ENCODE results near the gene SNX17. TPM values are rescaled to one million over a fixed set of nuclear protein-coding genes. Genes with fewer than 3 reads are reported as not detected.

SNX17 gene, protein sequence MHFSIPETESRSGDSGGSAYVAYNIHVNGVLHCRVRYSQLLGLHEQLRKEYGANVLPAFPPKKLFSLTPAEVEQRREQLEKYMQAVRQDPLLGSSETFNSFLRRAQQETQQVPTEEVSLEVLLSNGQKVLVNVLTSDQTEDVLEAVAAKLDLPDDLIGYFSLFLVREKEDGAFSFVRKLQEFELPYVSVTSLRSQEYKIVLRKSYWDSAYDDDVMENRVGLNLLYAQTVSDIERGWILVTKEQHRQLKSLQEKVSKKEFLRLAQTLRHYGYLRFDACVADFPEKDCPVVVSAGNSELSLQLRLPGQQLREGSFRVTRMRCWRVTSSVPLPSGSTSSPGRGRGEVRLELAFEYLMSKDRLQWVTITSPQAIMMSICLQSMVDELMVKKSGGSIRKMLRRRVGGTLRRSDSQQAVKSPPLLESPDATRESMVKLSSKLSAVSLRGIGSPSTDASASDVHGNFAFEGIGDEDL
- 119 and 144 TPM in 2 replicates for total RNA-seq (2014; rRNA removed; shearing (Covaris generic))

DNA sequence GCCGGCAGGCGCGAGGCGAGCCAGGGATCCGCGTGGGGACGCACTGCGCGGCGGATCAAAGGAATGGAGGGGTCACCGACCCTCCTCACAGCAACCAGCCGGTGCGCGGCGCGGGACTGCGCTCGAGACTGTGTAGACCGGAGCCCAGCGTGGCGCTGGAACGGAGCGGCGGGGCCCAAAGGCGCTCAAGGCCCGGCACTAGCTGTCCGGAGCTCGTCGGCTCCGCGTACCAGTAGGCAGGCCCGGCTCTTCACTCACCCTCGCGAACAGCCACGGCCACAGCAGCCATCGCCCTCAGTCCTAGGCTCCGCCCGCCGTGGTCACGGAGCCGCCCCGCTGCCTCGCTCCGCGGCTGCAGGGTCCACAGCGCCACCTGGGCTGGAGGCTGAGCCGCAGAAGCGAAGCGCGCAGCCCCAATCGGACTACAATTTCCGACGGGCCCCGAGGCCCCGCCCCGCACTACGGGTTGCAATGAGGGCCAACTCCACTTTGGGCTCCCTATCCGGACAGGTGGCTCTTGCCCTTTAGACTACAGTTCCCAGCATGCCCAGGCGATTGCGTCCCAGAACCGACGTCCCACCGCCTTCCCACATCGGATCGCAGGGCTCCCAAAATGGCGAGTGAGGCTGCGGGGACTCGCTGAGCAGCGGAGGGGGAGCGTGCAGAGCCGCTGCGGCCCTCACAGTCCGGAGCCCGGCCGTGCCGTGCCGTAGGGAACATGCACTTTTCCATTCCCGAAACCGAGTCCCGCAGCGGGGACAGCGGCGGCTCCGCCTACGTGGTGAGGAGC, at the start of gene SNX17, which contains the start of gene EIF2B4:
Gene SNX17 (plus strand): TSS at position 591 of the 790 bp plus-strand sequence. CDS start 128 bp downstream, at position 719.
Gene EIF2B4 (minus strand): TSS at position 313 of the 790 bp plus-strand sequence. CDS start 24 bp downstream, at position 289.

DNA sequence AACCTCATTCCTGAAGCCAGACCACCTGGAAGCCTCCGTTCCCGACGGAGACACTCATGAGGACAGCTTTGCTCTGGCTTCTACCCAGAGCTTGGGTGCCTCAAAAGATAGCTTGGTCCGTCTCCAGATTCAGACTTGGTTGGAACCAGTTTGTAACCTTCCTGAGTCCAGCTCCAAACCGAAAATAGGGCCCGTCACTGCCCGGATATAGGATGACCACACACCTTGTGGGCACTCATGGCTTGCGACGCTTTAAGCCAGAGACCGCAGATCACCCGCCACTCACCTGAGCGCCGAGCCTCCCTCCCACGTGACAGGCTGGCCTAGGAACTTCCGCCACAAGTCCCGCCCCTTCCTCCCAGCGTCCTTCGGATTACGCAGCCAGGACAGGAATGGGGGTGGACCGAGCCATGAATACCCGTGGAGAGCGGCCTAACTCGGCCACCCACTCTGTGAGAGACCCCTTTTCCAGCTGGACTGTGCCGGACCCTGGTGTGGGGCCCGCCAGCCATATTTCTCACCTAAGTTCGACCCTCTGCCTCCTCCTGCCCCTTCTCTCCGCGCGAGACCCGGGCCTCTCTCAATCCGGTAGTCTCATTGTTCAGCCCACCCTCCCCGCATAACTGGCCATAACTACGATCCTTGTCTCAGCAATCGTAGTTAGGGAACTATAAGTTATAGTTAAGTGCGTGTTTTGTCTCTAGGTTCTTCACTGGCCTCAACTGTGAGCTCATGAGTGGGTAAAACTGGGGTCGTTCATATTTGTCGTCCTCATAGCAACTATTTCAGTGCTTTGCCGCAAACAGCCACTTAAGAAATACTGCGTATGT, 47.4 kb upstream of the SNX17 start, which contains the start of gene MPV17:
Gene MPV17 (minus strand): TSS at position 332 of the 830 bp plus-strand sequence. CDS start 580 bp downstream, outside the sequence.

DNA sequence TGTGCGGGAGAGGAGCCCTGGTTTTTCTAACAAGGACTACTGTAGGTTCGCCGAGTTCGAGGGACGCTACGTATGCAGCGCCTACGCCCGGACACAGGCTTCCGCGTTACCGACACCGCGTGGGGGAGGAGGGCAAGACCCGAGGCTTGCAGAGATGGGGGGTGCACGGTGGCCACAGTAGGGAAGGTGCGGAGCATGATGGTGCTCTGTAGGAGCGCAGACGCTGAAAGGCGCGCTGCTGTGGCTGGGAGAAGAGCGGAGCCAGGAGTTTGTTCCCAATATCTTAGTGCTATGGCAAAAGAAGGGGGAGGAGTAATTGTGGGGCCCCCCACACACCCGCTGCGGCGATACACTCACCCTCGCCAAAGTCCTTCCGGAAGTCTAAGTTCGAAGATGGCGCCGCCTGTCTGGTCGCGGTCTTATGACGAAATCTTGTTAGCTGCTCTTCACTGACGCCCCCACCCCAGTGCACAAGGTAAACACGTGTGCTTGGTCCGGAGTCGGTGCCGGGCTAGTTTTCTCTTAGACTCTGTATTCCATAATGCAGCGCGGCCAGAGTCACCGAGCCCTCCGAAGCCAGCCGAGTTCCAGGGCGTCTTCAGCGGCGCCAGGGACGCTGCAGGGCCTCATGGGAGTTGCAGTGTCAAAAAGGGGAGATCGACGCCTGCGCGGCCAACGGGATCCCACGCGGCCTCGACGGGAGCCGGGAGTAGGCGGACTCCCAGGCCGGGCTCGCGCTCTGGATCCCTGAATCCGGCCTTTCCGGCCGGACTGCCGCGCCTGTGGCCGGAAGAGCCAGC, 13.8 kb upstream of the SNX17 start, which contains the start of gene GTF3C2:
Gene GTF3C2 (minus strand): TSS at position 383 of the 800 bp plus-strand sequence. CDS start 13,210 bp downstream, outside the sequence.

DNA sequence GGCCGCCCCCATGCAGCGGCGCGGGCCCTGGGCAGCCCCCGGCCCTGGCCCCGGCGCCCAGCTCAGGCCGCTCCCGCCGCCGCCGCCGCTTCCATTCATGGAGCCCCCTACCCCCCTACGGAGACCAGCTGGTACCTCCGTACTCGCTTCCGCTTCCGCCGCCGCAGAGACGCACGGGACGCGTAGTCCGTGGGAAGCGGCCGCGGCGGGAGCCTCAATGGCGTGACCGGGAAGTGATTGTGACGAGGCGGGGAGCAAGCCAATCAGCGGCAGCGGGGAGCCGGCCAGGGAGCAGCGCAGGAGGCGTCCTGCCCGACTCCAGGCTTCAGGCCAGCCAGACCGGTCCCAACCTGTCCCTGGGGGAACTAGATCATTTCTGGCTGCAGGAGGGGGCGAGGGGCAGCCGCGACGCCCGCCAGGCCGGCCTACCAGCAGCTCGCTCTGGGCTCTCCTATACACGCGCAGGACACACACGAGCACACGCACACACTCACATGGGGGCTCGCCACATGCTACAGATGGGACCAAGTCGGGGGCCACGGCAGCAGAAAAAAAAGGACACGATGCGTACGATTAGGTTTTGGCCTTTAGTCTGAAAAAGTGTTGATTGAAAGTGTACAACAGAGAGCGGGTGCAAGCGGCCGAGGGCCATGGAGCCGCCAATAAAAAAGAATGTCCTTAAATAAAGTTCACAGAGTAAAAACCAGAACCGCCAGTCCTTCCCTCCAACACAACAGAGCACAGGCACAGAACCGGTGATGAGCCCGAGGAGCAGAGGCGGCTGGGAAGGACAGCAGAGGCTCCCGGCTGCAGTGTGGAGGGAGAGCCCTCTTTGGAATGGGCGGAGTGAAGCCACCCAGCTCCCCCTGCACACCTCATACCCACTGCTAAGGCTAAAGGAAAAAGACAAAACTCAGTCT, 10.5 kb downstream of the SNX17 start, which contains the start of gene ZNF513:
Gene ZNF513 (minus strand): TSS at position 109 of the 920 bp plus-strand sequence. CDS start 208 bp downstream, outside the sequence.

DNA sequence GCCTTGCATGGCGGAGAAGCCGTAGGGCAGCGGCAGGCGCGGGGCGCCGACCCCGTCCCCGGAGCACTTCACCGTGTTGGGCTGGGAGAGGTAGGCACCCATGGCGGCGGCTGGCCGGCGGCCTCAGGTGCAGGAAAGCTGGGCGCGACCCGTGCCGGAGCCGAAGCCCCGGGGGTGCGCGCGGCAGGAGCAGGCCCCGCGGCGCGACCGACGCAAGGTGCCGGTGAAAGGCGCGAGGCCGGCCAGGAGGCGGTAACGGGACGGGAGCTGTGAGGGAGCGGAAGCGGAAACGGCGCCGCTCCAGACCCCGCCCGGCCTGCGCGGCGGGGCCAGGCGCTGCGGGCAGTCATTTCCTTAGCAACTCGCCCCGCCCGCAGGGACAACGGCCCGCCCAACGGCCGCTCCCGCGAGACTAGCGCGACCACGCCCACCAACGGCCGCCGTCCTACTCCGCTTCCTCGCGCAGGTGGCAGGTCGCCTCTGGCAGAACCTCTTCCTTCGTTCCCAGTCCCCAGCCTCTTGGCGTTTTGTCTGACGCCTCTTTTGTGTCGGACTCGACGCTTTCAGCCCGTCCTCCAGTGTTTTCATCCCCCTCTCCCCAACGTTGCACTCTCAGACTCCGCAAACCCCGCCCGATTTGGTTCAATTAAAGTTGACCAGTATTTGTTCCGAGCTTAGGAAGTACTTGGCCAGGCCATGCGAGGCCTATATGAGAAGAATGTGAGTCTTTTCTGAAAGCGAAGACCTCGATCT, 39.1 kb downstream of the SNX17 start, which contains the start of gene PPM1G:
Gene PPM1G (minus strand): TSS at position 271 of the 753 bp plus-strand sequence. CDS start 169 bp downstream, at position 102.

Other genes starting within 250 kb of the SNX17 start
- 0.30 and 0.53 TPM in 2 replicates for gene ABHD1, start 246.8 kb upstream of the SNX17 start, total RNA-seq (2014; rRNA removed; shearing (Covaris generic))
- 53.7 and 60.9 TPM in 2 replicates for gene PREB, start 236.0 kb upstream of the SNX17 start, total RNA-seq (2014; rRNA removed; shearing (Covaris generic))
- not detected in 2 replicates for gene PRR30, start 231.2 kb upstream of the SNX17 start, total RNA-seq (2014; rRNA removed; shearing (Covaris generic))
- gene TCF23, start 221.6 kb upstream of the SNX17 start, total RNA-seq (2014; rRNA removed; shearing (Covaris generic)) = not detected in 2 replicates
- gene ATRAID, start 158.6 kb upstream of the SNX17 start, total RNA-seq (2014; rRNA removed; shearing (Covaris generic)) = 107 and 130 TPM in 2 replicates
- 44.8 and 48.4 TPM in 2 replicates for gene SLC5A6, start 158.3 kb upstream of the SNX17 start, total RNA-seq (2014; rRNA removed; shearing (Covaris generic))
- 57.4 and 66.2 TPM in 2 replicates for gene CAD, start 153.2 kb upstream of the SNX17 start, total RNA-seq (2014; rRNA removed; shearing (Covaris generic))
- gene SLC30A3, start 107.6 kb upstream of the SNX17 start, total RNA-seq (2014; rRNA removed; shearing (Covaris generic)) = 0.66 and 1.2 TPM in 2 replicates
- not detected in 2 replicates for gene DNAJC5G, start 95.2 kb upstream of the SNX17 start, total RNA-seq (2014; rRNA removed; shearing (Covaris generic))
- 0.05 TPM in 1 of 2 replicates, not detected in the other for gene TRIM54, start 88.2 kb upstream of the SNX17 start, total RNA-seq (2014; rRNA removed; shearing (Covaris generic))
- gene UCN, start 62.2 kb upstream of the SNX17 start, total RNA-seq (2014; rRNA removed; shearing (Covaris generic)) = 6.6 and 9.2 TPM in 2 replicates
- gene MPV17, start 47.5 kb upstream of the SNX17 start, total RNA-seq (2014; rRNA removed; shearing (Covaris generic)) = 89.7 and 100 TPM in 2 replicates
- gene GTF3C2, start 13.9 kb upstream of the SNX17 start, total RNA-seq (2014; rRNA removed; shearing (Covaris generic)) = 55.7 and 61.9 TPM in 2 replicates
- 33.2 and 38.4 TPM in 2 replicates for gene EIF2B4, start 278 bp upstream of the SNX17 start, total RNA-seq (2014; rRNA removed; shearing (Covaris generic))
- gene ZNF513, start 10.1 kb downstream of the SNX17 start, total RNA-seq (2014; rRNA removed; shearing (Covaris generic)) = 22.8 and 24.3 TPM in 2 replicates
- gene PPM1G, start 39.0 kb downstream of the SNX17 start, total RNA-seq (2014; rRNA removed; shearing (Covaris generic)) = 165 and 169 TPM in 2 replicates
- gene NRBP1, start 58.0 kb downstream of the SNX17 start, total RNA-seq (2014; rRNA removed; shearing (Covaris generic)) = 67.3 and 72.5 TPM in 2 replicates
- 0.60 TPM in 1 of 2 replicates, not detected in the other for gene KRTCAP3, start 71.8 kb downstream of the SNX17 start, total RNA-seq (2014; rRNA removed; shearing (Covaris generic))
- 26.5 and 29.8 TPM in 2 replicates for gene IFT172, start 119.1 kb downstream of the SNX17 start, total RNA-seq (2014; rRNA removed; shearing (Covaris generic))
- gene FNDC4, start 124.6 kb downstream of the SNX17 start, total RNA-seq (2014; rRNA removed; shearing (Covaris generic)) = 3.2 and 3.8 TPM in 2 replicates
- not detected in 2 replicates for gene GCKR, start 126.2 kb downstream of the SNX17 start, total RNA-seq (2014; rRNA removed; shearing (Covaris generic))
- gene ZNF512, start 212.4 kb downstream of the SNX17 start, total RNA-seq (2014; rRNA removed; shearing (Covaris generic)) = 11.7 and 16.8 TPM in 2 replicates

Measured in A375 (cell line).